Caco-2 (cell line): ENCODE data around the gene CCDC9B. TPM values are rescaled to one million over a fixed set of nuclear protein-coding genes. Genes with fewer than 3 reads are reported as not detected.
A peak's percentile ranks its signal among the peaks of the same experiment; 100 is the strongest.

Source experiments
- BruUV-seq: library from RNA; stranded (reverse); fragments of 400-500 nt; replicated peaks from 2 replicates; lab custom pipeline; 2021; lab: Mats Ljungman, UMichigan
- CTCF ChIA-PET: fragments of 300-600 bp; sonication (Branson Sonifier 250); formaldehyde crosslinking; loops from one replicate; lab custom pipeline; 2022; ENCODE audit warnings: antibody characterized with exemption; lab: Charles Lee
- POLR2A ChIA-PET: fragments of 300-600 bp; sonication (Branson Sonifier 250); formaldehyde crosslinking; loops from one replicate; lab custom pipeline; 2022; ENCODE audit warnings: antibody characterized with exemption; lab: Charles Lee
- DNase-seq, 2 experiments: peaks; one replicate each; pipeline versions ENCODE4 v3.0.0 to v3.0.0-alpha.2; 2020 to 2022
- H3K27me3 ChIP-seq: replicated peaks from 2 replicates; pipeline ENCODE4 v1.6.0; 2011; ENCODE audit warnings: low read length; ENCODE audit not compliant: control insufficient read depth, insufficient read depth
- H3K36me3 ChIP-seq: 2 replicates; pipeline ENCODE4 v1.5.1; 2011; ENCODE audit warnings: low read length; ENCODE audit not compliant: control insufficient read depth, insufficient read depth
- H3K4me1 ChIP-seq: fragments of 250-450 bp; sonication (Bioruptor Pico); 2 replicates; pipeline ENCODE4 v1.5.1; 2020; ENCODE audit warnings: mild to moderate bottlenecking
- H3K4me3 ChIP-seq: 2 replicates; pipeline ENCODE4 v1.5.1; 2011; ENCODE audit warnings: low read depth, mild to moderate bottlenecking, control low read depth, low read length
- H3K9me3 ChIP-seq: fragments of 250-450 bp; sonication (Bioruptor Pico); 2 replicates; pipeline ENCODE4 v1.5.1; 2020; ENCODE audit warnings: mild to moderate bottlenecking, moderate library complexity
- H3K27ac Mint-ChIP-seq: one replicate; pipeline ENCODE4 v1.8.0; 2022; ENCODE audit warnings: mixed read lengths; ENCODE audit not compliant: unreplicated experiment
- H3K27me3 Mint-ChIP-seq: one replicate; pipeline ENCODE4 v1.8.0; 2022; ENCODE audit warnings: mixed read lengths; ENCODE audit not compliant: insufficient read depth, unreplicated experiment
- H3K36me3 Mint-ChIP-seq: one replicate; pipeline ENCODE4 v1.8.0; 2022; ENCODE audit warnings: mild to moderate bottlenecking, mixed read lengths; ENCODE audit not compliant: insufficient read depth, unreplicated experiment
- H3K4me1 Mint-ChIP-seq: one replicate; pipeline ENCODE4 v1.8.0; 2022; ENCODE audit warnings: low read depth, mixed read lengths; ENCODE audit not compliant: unreplicated experiment
- H3K4me3 Mint-ChIP-seq: one replicate; pipeline ENCODE4 v1.8.0; 2022; ENCODE audit warnings: mild to moderate bottlenecking, moderate library complexity, mixed read lengths; ENCODE audit not compliant: unreplicated experiment
- H3K9me3 Mint-ChIP-seq: one replicate; pipeline ENCODE4 v1.8.0; 2022; ENCODE audit warnings: mixed read lengths; ENCODE audit not compliant: unreplicated experiment
- CTCF ChIP-seq, 2 experiments: fragments of 200-600 bp in 1 of 2; IDR thresholded peaks; 1 replicate in 1 of 2; 2 replicates in 1 of 2; pipeline versions ENCODE4 v1.5.1 to v1.8.0; 2011 to 2022; ENCODE audit warnings: antibody characterized with exemption in 1 of 2, control low read depth in 1 of 2, inconsistent platforms in 1 of 2, low read depth in 1 of 2, low read length in 1 of 2, mild to moderate bottlenecking in 1 of 2, moderate library complexity in 1 of 2; ENCODE audit not compliant: insufficient read depth in 1 of 2, severe bottlenecking in 1 of 2, unreplicated experiment in 1 of 2
- intact Hi-C: fragments of 100-400 bp; cut with micrococcal nuclease; formaldehyde crosslinking; loops from one replicate; pipeline ENCODE4 v1.10.0; 2022; ENCODE audit not compliant: unreplicated experiment
- total RNA-seq: library from RNA; stranded (reverse); gene quantifications from 2 replicates; pipeline ENCODE4 v1.2.3, GENCODE V29; 2022

The CCDC9B gene
- total RNA-seq, 1 experiment from 2014 or later, result 0.86 TPM

- peak; percentile 53 to 83 for DNase-seq
- Histone ChIP-seq H3K4me1 (peaks cover 82% of the 10 kb centered on the region), H3K4me3 (no peak overlapping the region), H3K27me3 (no peaks in the 10 kb centered on the region), H3K9me3 (no peaks in the 10 kb centered on the region), H3K36me3 (no peaks in the 10 kb centered on the region)
- Mint-ChIP-seq H3K4me3 (peak overlapping the region; percentile 10), H3K27ac (peak overlapping the region; percentile 94), H3K9me3 (no peaks in the 10 kb centered on the region), H3K36me3 (no peaks in the 10 kb centered on the region), H3K27me3 (no peaks in the 10 kb centered on the region), H3K4me1 (peaks cover 59% of the 10 kb centered on the region)
- CTCF ChIA-PET, result interaction anchor here (1.0 kb wide), 1 partner anchor 10 kb away, joined by 3 read pairs; no protein-coding TSS in a partner anchor
- TF ChIP-seq CTCF (IDR thresholded peaks at IDR 0.05; ENCODE audit: insufficient read depth in 1 of 2, low read depth in 1 of 2, low read length in 1 of 2, severe bottlenecking in 1 of 2, unreplicated experiment in 1 of 2), result no peak
- intact Hi-C loops, result loop anchor here (10.0 kb wide), 2 partner anchors 57 to 157 kb away; partner anchors contain the start of gene IVD
- BruUV-seq, result no TSS peak
- POLR2A ChIA-PET, result interaction anchor here (0.6 kb wide), 1 partner anchor 23 kb away, joined by 4 read pairs; no protein-coding TSS in a partner anchor
These were observed 7.1 kb upstream of the CCDC9B start for GRCh38 chr15:40347559-40348473.

- intact Hi-C loops, result loop anchor here (1.0 to 10.0 kb wide), 3 partner anchors 11 to 158 kb away; partner anchors contain the start of genes DISP2 and IVD
- peak overlapping the region; percentile 58 for H3K4me3 Mint-ChIP-seq
- H3K4me1 ChIP-seq, result peaks cover 73% of the 10 kb centered on the region
- no peaks in the 10 kb centered on the region for H3K9me3 ChIP-seq
- no peaks in the 10 kb centered on the region for H3K36me3 ChIP-seq
- ChIA-PET POLR2A (interaction anchor here (1.1 kb wide), 1 partner anchor 11 kb away, joined by 8 read pairs; the partner anchor contains the start of gene DISP2), CTCF (interaction anchor here (1.1 kb wide), 1 partner anchor 68 kb away, joined by 3 read pairs; no protein-coding TSS in a partner anchor)
- peaks cover 54% of the 10 kb centered on the region for H3K4me1 Mint-ChIP-seq
- no peaks in the 10 kb centered on the region for H3K27me3 Mint-ChIP-seq
- no peak for TF ChIP-seq CTCF (IDR thresholded peaks at IDR 0.05; ENCODE audit: insufficient read depth in 1 of 2, low read depth in 1 of 2, low read length in 1 of 2, severe bottlenecking in 1 of 2, unreplicated experiment in 1 of 2)
- DNase-seq, result peak in 1 of 2 experiments; percentile 77
- no peaks in the 10 kb centered on the region for H3K36me3 Mint-ChIP-seq
- H3K27ac Mint-ChIP-seq, result peak overlapping the region; percentile 94
- BruUV-seq, result no TSS peak
- no peaks in the 10 kb centered on the region for H3K27me3 ChIP-seq
- H3K4me3 ChIP-seq, result no peak overlapping the region
- no peaks in the 10 kb centered on the region for H3K9me3 Mint-ChIP-seq
These were observed 6.1 kb upstream of the CCDC9B start for GRCh38 chr15:40346579-40347558.
